Endothelial cell (in vitro differentiated cells): Measurements from ENCODE around the gene STIMATE. TPM values are rescaled to one million over a fixed set of nuclear protein-coding genes. Genes with fewer than 3 reads are reported as not detected.

Experiments used
- DNase-seq: peaks from one replicate; pipeline ENCODE4 v3.0.0; 2021; ENCODE audit warnings: low spot score
- H3K27ac Mint-ChIP-seq: one replicate; pipeline ENCODE4 v1.8.0; 2021; ENCODE audit warnings: mixed read lengths, inconsistent platforms; ENCODE audit not compliant: unreplicated experiment
- H3K27me3 Mint-ChIP-seq: one replicate; pipeline ENCODE4 v1.8.0; 2021; ENCODE audit warnings: mild to moderate bottlenecking, moderate library complexity, mixed read lengths, inconsistent platforms; ENCODE audit not compliant: unreplicated experiment
- H3K36me3 Mint-ChIP-seq: one replicate; pipeline ENCODE4 v1.8.0; 2021; ENCODE audit warnings: mild to moderate bottlenecking, low read depth, mixed read lengths, inconsistent platforms; ENCODE audit not compliant: unreplicated experiment
- H3K4me1 Mint-ChIP-seq: one replicate; pipeline ENCODE4 v1.8.0; 2021; ENCODE audit warnings: mild to moderate bottlenecking, mixed read lengths, inconsistent platforms; ENCODE audit not compliant: unreplicated experiment
- H3K4me3 Mint-ChIP-seq: one replicate; pipeline ENCODE4 v1.8.0; 2021; ENCODE audit warnings: mild to moderate bottlenecking, mixed read lengths, inconsistent platforms; ENCODE audit not compliant: unreplicated experiment
- H3K9me3 Mint-ChIP-seq: one replicate; pipeline ENCODE4 v1.8.0; 2021; ENCODE audit warnings: mixed read lengths, inconsistent platforms; ENCODE audit not compliant: unreplicated experiment
- CTCF ChIP-seq: fragments of 200-600 bp; sonication (generic); IDR thresholded peaks from one replicate; pipeline ENCODE4 v1.5.0; 2021; ENCODE audit warnings: antibody characterized with exemption; ENCODE audit not compliant: unreplicated experiment
- total RNA-seq: library from RNA; stranded (reverse); fragmentation: NEBNext Ultra II Directional; extraction: Animal tissue kit (Norgen Biotek cat#: 25700); gene quantifications from one replicate; pipeline ENCODE4 v1.2.1, GENCODE V29; 2021; ENCODE audit not compliant: unreplicated experiment

Gene STIMATE
- total RNA-seq, 1 donor from 2014 or later: 24.5 TPM

GRCh38 chr3:52790337-52790736, 107.0 kb downstream of the STIMATE start:
- H3K4me3 Mint-ChIP-seq: no peak overlapping the region
- peaks cover 6% of the 10 kb centered on the region for H3K27me3 Mint-ChIP-seq
- DNase-seq: no peak
- no peaks in the 10 kb centered on the region for H3K36me3 Mint-ChIP-seq
- no peak for TF ChIP-seq CTCF
- peaks cover 2% of the 10 kb centered on the region for H3K4me1 Mint-ChIP-seq
- no peak overlapping the region for H3K27ac Mint-ChIP-seq
- H3K9me3 Mint-ChIP-seq: no peaks in the 10 kb centered on the region

- DNase-seq: no peak
- no peak for TF ChIP-seq CTCF
- no peak overlapping the region for H3K4me3 Mint-ChIP-seq
- H3K4me1 Mint-ChIP-seq: peaks cover 2% of the 10 kb centered on the region
- H3K27ac Mint-ChIP-seq: no peak overlapping the region
- H3K9me3 Mint-ChIP-seq: no peaks in the 10 kb centered on the region
- peaks cover 6% of the 10 kb centered on the region for H3K27me3 Mint-ChIP-seq
- H3K36me3 Mint-ChIP-seq: no peaks in the 10 kb centered on the region
Observed at GRCh38 chr3:52789746-52790040, 107.7 kb downstream of the STIMATE start.

GRCh38 chr3:52788890-52789745, 108.2 kb downstream of the STIMATE start:
- DNase-seq: no peak
- no peak overlapping the region for H3K27ac Mint-ChIP-seq
- H3K9me3 Mint-ChIP-seq: no peaks in the 10 kb centered on the region
- no peak for TF ChIP-seq CTCF
- no peak overlapping the region for H3K4me3 Mint-ChIP-seq
- H3K27me3 Mint-ChIP-seq: peaks cover 6% of the 10 kb centered on the region
- no peaks in the 10 kb centered on the region for H3K36me3 Mint-ChIP-seq
- H3K4me1 Mint-ChIP-seq: peaks cover 2% of the 10 kb centered on the region

- Mint-ChIP-seq H3K4me3 (no peak overlapping the region), H3K4me1 (peaks cover 2% of the 10 kb centered on the region), H3K9me3 (no peaks in the 10 kb centered on the region), H3K36me3 (no peaks in the 10 kb centered on the region), H3K27ac (no peak overlapping the region), H3K27me3 (peaks cover 6% of the 10 kb centered on the region)
- no peak for TF ChIP-seq CTCF
- no peak for DNase-seq
Observed at GRCh38 chr3:52787672-52788625, 109.4 kb downstream of the STIMATE start.
